ENCODE results near the gene LMNTD1.

- TF ChIP-seq CTCF (IDR thresholded peaks at IDR 0.05) (peak in 1 of 7 experiments; percentile 21), POLR2AphosphoS5 (IDR thresholded peaks at IDR 0.05) (no peak), POLR2A (IDR thresholded peaks at IDR 0.05) (no peak), EP300 (IDR thresholded peaks at IDR 0.05) (no peak)
Measured at GRCh38 chr12:25557830-25558436, 4.8 kb upstream of the LMNTD1 start.

All from stomach (tissue), 4 donors.